ENCODE results near the gene PRDM16.

The PRDM16 gene

GRCh38 chr1:3366126-3367051, 297.4 kb downstream of the PRDM16 start:
- no peak overlapping the region for H3K4me3 ChIP-seq (ENCODE audit: low read depth, low read length)
- TF ChIP-seq CTCF (IDR thresholded peaks at IDR 0.05; ENCODE audit: borderline replicate concordance, insufficient read depth, low read depth, low read length): no peak

DNA sequence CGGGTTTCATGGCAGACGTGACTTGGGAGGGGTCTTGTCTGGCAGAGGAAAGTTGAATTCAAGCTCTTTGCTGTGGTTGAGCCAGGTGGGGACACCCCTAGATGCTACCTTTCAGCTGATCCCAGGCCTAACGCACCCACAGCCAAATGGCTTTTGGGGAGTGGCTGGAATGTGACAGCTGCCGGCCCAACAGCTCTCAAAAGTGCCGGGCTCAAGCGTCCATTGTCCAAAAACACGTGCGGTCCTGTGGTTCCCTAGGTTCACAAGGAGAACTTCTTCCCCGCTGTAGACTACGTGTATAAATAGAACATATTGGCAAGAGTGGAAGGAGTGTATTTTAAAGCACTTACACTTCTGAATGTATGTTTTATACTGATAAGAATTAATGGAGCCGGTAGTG, 298.4 kb downstream of the PRDM16 start:
- TF ChIP-seq CTCF (IDR thresholded peaks at IDR 0.05; ENCODE audit: borderline replicate concordance, insufficient read depth, low read depth, low read length): no peak
- H3K4me3 ChIP-seq (ENCODE audit: low read depth, low read length): no peak overlapping the region

GRCh38 chr1:3368059-3368458, 299.1 kb downstream of the PRDM16 start:
- no peak overlapping the region for H3K4me3 ChIP-seq (ENCODE audit: low read depth, low read length)
- no peak for TF ChIP-seq CTCF (IDR thresholded peaks at IDR 0.05; ENCODE audit: borderline replicate concordance, insufficient read depth, low read depth, low read length)

DNA sequence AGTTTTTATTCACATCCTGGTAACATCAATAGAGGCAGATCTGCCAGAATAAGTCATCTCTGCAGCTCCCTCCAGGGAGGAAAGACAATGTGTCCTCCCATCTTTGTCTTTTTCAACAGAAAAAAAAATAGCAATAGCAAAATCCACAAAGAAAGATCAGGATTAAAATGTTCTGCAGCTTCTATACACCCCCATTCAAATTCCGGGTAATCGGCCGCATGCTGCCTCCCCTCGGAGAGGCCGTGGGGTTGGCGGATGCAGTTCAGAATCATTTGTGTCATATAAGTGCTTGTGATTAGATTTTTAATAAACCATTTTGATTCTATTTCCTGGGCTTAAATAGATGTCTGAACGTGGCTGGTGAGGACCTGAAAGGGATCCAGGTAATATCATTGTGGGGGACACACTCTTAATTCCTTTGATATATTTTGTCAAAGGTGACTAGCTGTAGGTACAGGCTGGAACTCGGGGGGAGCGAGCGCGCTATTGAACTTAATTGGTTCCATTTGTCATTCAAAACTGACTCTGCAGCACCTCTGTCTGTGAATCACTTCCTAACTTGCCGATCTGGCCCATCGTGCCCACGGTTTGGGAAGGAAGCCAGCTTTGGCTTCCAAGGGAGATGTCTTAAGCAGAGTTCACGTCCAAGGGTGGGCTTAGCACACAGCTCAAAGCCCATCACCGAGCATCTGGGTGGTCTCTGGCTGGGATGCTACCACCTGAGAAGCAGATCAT, 299.9 kb downstream of the PRDM16 start:
- no peak for TF ChIP-seq CTCF (IDR thresholded peaks at IDR 0.05; ENCODE audit: borderline replicate concordance, insufficient read depth, low read depth, low read length)
- no peak overlapping the region for H3K4me3 ChIP-seq (ENCODE audit: low read depth, low read length)

GRCh38 chr1:3369446-3370076, 300.6 kb downstream of the PRDM16 start:
- TF ChIP-seq CTCF (IDR thresholded peaks at IDR 0.05; ENCODE audit: borderline replicate concordance, insufficient read depth, low read depth, low read length): no peak
- no peak overlapping the region for H3K4me3 ChIP-seq (ENCODE audit: low read depth, low read length)

- no peak for TF ChIP-seq CTCF (IDR thresholded peaks at IDR 0.05; ENCODE audit: borderline replicate concordance, insufficient read depth, low read depth, low read length)
- no peak overlapping the region for H3K4me3 ChIP-seq (ENCODE audit: low read depth, low read length)
Observed at GRCh38 chr1:3370856-3371703, 302.1 kb downstream of the PRDM16 start.

Measured in GM12875 (cell line).